Activated T-cell treated with anti-CD3 and anti-CD28 coated beads for 48 hours (primary cell): ENCODE data around the gene LMNB1.
"Not testable (repeated sequence)": the region's sequence is repeated elsewhere in the genome, so short reads cannot be mapped to it uniquely, and the experiment has no call there.

ENCODE experiments used
- DNase-seq: peaks from one replicate; pipeline ENCODE4 v3.0.0-alpha.2; 2020; ENCODE audit warnings: low read depth

LMNB1 gene, protein sequence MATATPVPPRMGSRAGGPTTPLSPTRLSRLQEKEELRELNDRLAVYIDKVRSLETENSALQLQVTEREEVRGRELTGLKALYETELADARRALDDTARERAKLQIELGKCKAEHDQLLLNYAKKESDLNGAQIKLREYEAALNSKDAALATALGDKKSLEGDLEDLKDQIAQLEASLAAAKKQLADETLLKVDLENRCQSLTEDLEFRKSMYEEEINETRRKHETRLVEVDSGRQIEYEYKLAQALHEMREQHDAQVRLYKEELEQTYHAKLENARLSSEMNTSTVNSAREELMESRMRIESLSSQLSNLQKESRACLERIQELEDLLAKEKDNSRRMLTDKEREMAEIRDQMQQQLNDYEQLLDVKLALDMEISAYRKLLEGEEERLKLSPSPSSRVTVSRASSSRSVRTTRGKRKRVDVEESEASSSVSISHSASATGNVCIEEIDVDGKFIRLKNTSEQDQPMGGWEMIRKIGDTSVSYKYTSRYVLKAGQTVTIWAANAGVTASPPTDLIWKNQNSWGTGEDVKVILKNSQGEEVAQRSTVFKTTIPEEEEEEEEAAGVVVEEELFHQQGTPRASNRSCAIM

DNA sequence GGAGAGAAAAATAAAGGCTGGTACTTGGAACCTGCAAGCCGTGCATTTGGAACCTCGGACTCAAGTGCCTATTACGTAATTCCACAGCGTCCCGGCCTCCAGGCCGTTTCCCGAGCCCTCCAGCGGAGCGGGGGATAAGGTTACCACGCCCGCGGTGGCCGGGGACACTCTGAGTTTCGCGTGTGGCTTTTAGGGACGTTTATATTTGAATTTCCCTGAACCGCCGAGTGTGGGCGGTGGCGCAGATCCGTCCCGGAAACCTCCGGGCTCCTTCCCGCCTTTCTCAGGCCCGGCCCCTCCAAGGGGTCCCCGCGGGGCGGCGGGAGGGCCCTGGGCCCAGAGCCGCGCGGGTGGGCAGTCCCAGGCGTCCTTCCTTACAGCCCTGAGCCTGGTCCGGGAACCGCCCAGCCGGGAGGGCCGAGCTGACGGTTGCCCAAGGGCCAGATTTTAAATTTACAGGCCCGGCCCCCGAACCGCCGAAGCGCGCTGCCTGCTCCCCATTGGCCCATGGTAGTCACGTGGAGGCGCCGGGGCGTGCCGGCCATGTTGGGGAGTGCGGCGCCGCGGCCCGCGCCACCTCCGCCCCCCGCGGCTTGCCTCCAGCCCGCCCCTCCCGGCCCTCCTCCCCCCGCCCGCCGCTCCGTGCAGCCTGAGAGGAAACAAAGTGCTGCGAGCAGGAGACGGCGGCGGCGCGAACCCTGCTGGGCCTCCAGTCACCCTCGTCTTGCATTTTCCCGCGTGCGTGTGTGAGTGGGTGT lies at the start of gene LMNB1:
Gene LMNB1 (plus strand): TSS at position 638 of the 758 bp plus-strand sequence. CDS start 373 bp downstream, outside the sequence.
- peak; percentile 96 for DNase-seq

DNA sequence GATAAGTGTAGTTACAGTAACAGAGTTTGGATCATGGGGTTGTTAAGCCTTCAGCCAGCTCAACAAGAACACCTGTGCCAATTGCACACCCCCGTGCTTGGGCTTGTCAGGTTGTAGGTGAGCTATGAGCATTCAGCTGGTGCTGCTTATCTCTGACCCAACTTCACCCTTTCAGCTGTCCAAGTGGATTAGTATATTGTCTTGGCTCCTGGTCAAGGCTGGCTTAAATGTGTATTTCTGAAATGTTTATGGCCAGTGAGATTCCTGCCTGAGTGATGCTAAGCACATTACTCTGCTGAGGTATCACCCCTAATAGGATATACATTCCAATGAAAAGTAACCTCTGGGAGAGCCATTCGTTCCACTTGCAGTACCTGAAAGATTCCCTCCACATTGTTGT lies 44.2 kb upstream of the LMNB1 start:
- DNase-seq = no peak

DNA sequence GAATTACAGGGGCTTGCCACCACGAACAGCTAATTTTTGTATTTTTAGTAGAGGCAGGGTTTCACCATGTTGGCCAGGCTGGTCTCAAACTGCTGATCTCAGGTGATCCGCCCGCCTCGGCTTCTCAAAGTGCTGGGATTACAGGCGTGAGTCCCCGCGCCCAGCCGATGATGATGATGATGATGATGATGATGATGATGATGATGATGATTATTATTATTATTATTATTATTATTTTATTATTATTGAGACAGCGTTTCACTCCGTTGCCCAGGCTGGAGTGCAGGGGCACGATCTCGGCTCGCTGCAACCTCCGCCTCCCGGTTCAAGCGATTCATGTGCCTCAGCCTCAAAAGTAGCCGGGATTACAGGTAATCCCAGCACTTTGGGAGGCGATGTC lies 42.4 kb upstream of the LMNB1 start:
- not testable (repeated sequence) for DNase-seq

DNA sequence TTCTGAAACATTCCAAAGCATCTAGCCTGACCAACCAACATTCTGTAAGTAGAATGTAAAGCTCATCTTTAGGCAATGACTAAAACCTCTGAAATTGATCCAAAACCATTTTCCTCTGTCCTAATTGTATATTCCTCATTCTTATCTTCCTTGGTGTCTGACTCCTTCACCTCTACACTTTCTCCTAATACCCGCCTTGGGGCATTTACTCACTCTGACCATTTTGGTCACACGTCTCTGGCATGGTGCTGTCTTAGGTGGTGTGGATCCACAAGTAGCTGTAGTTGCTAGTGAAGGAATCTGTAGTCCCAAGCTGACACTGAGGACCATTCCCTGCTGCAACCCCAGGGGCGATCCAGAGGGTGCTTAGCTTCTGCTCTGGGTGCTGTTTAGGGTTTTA lies 40.8 kb upstream of the LMNB1 start:
- no peak for DNase-seq

DNA sequence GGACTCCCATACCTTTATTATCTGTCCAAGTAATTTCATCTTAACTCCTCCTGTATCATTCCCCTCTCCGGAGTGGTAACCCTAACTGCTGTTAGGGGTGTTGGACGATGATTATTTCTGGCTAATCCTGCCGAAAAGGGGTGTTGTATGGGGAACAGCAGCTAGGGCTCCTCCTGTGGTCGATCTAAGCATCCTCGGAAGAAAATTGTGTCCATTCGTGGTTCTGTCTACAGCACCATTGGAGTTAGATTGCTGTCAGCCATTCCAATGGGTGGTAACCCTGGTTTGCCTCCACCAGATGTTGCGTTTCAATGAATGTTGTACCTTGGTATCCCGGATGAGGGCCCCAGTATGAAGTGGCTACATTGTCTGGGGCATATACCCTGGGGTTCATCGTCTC lies 35.6 kb upstream of the LMNB1 start:
- no peak for DNase-seq

DNA sequence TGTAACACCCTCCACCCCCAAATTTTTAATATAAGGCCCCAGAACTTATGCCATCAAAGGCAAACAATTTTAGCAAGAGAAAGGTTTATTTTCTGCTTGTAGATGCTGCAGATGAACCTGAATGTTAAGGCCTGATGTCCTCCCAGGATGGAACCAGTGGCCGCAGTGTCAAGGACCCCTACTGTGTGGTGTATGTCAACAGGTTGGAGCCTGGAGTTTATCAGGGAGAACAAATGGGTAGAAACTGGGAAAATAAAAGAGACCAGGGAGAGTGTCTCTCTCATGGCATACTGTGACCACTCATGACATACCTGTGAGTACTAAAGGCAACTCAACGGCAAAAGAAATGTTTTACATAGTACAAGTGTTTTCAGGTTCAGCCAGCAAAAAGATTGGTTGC lies 34.5 kb upstream of the LMNB1 start:
- no peak for DNase-seq

DNA sequence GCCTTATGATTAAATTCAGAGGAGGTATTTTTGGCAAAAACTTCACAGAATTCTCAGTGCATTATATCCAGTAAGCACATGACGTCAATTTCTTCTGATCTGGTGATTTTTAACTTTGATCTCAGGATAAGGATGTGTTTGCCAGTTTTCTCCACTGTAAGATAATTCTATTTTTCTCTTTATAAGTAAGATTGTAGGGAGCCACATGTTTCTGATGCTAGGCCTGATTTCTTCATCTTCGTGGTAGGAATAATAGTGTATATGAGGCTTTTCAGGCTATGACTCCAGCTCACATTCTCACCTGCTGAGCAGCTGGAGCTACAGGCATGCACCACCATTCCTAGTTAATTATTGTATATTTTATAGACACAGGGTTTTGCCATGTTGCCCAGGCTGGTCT lies 32.1 kb upstream of the LMNB1 start:
- no peak for DNase-seq

DNA sequence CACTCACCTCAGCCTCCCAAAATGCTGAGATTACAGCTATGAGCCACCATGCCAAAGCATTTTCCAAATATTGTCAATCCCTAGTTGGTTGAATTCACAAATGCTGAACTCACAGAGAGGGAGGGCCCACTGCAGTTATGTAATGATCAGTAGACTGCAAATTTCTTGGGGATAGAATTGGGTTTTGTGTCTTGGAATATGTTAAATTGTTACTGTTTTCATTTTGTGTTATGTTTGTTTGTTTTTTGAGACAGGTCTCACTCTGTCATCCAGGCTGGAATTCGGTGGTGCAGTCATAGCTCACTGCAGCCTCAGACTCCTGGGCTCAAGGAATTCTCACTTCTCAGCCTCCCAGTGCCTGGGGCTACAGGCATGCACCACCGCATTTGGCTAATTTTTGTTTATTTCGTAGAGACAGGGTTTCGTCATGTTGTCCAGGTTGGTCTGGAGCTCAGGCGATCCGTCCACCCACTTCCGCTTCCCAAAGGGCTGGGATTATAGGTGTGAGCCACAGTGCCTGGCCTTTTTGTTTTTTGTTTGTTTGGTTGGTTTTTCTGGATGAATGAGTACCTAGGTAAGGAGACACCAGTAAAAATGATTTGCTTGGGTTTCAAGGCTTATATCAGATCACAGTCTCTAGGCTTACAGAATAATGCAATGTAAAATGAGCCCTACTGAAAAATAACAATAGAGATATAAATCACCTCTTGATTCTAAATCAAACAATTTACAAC lies 31.5 kb upstream of the LMNB1 start:
- DNase-seq = no peak

DNA sequence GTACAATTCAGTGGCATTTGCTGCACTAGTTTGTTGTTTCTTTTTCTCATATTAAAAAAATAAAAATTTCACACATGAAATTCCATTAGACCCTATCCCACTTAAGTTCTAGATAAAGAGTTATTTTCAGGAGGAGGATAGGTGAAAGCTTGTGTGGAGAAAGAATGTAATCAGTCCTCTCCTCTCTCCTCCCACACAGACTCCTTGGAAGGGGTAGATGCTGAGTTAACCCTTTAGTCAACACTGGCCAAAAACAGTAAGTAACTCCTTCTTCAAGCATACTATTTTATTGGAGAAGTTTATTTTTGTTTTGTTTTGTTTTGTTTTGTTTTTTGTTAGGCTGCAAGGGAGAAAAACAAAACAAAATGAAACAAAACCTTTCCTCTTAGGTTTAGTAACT lies 30.6 kb upstream of the LMNB1 start:
- no peak for DNase-seq

DNA sequence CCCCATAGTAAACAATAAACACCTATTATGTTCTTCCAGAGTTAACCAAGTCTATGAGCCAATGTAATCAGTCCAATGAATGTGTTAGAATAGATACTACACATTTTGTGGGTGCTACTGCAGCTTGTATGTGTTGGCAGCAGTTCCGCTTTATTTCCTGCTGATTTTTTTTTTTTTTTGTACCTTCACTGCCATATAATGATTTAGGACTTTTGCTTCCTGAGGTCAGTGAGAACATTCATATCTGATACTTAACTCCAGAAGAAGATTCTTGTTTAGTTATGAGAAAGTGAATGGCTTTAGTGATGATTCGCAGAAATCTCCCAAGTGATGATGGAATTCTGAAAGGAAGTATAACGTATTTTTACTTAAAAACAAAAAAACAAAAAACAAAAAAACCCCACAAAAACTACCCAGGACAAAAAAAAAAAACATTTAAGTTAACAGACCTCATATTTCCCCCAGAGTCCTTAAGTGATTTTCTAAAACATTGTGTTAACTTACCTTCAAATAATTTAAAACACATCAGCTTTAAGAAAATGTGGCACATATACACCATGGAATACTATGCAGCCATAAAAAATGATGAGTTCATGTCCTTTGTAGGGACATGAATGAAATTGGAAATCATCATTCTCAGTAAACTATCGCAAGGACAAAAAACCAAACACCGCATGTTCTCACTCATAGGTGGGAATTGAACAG lies 24.7 kb upstream of the LMNB1 start:
- no peak for DNase-seq

DNA sequence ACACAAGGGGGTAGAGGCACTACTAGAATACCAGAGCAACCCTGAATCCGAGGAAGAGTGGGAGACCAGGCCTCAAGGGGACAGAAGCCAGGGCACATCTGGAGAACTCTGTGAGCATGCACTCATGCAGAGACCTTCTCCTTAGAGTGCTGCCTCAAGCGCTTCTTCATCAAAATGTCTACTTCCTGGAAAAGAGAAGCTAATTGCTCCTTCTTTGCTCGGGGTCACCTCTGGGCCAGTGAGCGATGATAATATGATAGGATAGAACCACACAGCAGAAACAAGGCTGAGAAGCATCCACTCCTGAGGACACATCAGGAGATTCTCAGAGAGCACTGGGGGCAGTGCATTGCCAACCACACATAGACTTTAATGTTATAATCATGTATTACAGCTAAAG lies 23.7 kb upstream of the LMNB1 start:
- DNase-seq = no peak

DNA sequence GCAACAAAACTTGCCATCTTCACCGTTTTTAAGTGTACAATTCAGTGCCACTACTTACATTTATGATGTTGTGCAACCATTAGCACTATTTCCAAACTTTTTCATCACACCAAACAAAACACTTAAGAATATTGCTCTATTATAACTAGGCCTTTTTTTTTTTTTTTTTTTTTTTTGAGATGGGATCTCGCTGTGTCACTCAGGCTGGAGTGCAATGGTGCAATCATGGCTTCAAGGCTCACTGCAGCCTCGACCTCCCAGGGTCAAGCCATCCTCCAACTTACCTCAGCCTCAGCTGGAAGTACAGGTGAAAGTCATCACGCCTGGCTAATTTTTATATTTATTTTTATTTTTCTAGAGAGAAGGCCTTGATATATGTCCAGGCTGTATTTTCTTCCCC lies 22.3 kb upstream of the LMNB1 start:
- DNase-seq = no peak

DNA sequence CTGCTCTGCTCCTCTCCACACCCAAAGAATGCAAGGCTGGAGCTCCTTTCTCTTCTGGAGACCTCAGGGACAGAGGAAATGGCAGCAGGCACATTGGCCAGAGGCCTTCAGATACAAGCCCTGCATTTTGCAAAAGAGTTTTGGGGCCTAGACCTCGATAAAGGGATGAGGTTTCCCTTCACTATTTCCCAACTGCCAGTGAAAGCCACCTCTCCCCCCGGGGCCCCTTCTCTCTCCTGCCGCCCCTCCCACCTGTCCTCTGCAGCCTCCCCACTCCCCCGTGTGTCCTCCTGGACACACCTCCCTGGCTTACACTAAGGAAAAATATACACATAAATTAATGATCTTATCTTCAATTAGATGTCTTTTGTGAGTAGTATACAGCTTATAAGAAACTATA lies 21.3 kb upstream of the LMNB1 start:
- DNase-seq = no peak

DNA sequence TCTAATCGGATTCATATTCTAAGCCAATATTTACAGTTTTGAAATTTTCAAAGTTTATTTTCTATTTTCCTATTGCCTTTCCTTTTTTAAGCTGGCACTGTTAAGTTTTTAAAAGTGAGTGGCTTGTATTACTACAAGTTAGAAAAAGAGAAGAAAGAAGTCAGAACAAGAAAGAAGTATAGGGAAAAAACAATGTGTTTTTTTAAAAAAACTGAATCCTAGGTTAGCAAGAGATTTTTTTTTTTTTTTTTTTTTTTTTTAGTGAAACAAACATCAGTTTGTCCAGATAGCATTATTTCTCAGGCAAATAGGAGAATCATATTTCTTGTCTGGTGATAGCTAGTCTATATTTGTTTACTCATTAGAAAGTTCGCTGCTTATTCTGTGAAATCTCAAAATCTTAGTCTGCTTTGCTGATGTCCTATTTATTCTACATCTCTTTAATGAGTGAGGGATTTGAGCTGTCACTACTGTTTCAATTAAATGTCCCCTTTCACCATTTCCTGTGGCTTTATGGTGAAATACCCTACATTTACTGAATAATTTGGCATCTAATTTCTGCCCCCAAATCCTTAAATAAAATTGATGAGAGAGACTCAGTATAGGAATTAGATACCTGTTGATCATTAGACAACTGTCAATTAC lies 19.1 kb upstream of the LMNB1 start:
- no peak for DNase-seq

DNA sequence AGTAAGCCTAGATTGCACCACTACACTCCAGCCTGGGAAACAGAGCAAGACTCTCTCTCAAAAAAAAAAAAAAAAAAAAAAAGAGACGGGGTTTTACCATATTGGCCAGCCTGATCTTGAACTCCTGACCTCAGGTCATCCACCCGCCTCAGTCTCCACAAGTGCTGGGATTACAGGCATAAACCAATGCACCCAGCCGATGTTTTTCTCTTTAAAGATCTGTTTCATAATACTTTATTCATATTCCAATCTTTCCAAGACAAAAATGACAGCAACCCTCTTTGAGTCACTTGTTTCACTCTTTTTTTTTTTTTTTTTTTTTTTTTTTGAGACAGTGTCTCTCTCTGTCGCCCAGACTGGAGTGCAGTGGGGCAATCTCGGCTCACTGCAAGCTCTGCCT lies 13.6 kb upstream of the LMNB1 start:
- no peak for DNase-seq

DNA sequence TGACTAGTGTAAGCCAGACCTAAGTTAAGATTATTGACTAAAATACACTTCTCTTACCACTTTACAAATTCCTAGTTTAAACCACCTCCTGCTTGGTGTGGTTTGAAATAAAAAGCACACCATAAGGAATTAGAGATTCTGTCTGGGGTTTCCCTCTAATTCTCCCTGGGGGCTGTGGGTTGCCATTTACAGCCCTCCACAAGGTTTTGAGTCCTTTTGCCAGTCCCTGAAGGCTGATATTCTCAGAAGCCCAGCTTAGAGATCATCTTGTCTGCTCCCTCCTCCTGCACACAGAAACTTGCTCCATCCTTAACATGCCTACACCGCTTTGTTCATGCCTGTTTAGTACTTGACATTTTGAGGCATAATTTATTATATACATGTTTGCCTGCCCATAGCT lies 7.2 kb upstream of the LMNB1 start:
- no peak for DNase-seq

DNA sequence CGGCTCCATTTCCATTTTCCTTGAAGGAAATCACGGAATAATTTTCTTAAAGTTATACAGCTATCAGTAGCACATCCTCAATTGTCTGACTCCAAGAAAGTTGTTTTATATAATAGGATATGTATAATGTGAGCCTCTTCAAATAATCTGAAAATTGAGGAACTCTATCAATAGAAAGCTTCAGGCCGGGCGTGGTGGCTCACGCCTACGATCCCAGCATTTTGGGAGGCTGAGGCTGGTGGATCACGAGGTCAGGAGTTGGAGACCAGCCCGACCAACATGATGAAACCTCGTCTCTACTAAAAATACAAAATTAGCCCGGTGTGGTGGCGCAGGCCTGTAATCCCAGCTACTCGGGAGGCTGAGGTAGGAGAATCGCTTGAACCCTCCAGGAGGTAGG lies 3.4 kb upstream of the LMNB1 start:
- DNase-seq = not testable (repeated sequence)

DNA sequence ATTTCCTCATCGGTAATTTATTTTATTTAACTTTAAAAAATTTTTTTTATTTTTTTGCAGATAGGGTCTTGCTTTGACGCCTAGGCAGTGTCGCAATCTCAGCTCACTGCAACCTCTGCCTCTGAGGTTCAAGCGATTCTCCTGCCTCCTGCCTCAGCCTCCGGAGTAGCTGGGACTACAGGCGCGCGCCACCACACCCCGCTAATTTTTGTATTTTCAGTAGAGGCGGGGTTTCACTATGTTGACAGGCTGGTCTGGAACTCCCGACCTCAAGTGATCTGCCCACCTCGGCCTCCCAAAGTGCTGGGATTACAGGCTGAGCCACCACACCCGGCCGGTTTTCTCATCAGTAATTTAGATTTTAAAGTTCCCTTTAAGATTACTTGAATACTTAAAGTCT lies 2.3 kb upstream of the LMNB1 start:
- DNase-seq = not testable (repeated sequence)

DNA sequence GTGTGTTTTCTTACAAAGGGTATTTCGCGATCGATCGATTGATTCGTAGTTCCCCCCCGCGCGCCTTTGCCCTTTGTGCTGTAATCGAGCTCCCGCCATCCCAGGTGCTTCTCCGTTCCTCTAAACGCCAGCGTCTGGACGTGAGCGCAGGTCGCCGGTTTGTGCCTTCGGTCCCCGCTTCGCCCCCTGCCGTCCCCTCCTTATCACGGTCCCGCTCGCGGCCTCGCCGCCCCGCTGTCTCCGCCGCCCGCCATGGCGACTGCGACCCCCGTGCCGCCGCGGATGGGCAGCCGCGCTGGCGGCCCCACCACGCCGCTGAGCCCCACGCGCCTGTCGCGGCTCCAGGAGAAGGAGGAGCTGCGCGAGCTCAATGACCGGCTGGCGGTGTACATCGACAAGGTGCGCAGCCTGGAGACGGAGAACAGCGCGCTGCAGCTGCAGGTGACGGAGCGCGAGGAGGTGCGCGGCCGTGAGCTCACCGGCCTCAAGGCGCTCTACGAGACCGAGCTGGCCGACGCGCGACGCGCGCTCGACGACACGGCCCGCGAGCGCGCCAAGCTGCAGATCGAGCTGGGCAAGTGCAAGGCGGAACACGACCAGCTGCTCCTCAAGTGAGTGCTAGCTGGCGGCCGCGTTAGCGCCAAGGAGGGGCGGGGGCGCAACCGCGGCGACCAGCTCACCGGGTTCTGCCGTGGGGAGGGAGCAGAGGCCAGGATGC lies 480 bp downstream of the LMNB1 start:
- peak; percentile 45 for DNase-seq

DNA sequence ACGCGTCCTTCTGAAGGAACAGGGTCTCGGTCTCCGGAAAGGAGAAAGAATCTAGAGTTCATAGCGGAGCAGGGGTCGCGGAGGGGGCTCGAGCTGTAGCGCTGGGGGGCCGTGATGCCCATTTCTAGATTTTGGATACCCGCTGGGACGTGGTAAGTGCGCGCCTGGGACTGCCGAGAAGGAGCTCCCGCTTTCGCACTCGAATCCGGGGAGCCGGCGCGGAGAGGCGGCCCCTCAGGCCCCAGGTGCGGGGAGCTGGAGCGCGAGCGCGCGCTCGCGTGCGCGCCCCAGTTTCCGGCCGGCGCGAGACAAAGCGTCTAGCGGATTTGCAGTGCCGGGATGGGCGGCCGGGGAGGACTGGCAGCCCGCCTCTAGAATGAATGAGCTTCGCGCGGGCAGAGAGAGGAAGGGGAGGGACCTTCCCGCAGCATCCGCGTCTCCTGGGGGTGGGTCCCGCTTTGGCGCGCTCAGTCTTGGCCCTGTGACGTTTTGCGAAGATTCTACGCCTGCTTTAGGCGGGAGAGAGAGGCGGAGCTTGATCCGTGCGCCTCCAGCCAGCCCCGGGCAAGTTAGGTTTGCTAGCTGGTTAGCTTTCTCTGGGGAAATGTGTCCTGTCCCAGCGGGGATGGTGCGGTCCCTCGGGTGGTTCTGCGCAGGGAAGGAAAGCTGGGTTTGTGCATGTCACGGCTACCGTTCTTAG lies 1.2 kb downstream of the LMNB1 start:
- peak; percentile 92 for DNase-seq
